WI38 (cell line): ENCODE measurements around the gene CASQ1.

Experiments used
- H3K4me3 ChIP-seq: 2 replicates; pipeline ENCODE4 v1.5.1; 2011; ENCODE audit warnings: low read depth, mild to moderate bottlenecking, control low read depth, low read length
- CTCF ChIP-seq: IDR thresholded peaks from 2 replicates; pipeline ENCODE4 v1.5.1; 2012; ENCODE audit warnings: low read depth, mild to moderate bottlenecking, control low read depth, low read length

CASQ1 gene

GRCh38 chr1:160204526-160205241 lies 14.3 kb downstream of the CASQ1 start:
- peak overlapping the region; percentile 49 for H3K4me3 ChIP-seq
- no peak for TF ChIP-seq CTCF

GRCh38 chr1:160205242-160206035 lies 15.1 kb downstream of the CASQ1 start, which contains the start of gene PEA15:
Gene PEA15, plus strand, starts transcription at chr1:160205384. Its CDS starts 6,161 bp downstream, at chr1:160211545.
- H3K4me3 ChIP-seq, result peak within 1 kb of the TSS; percentile 96
- no peak for TF ChIP-seq CTCF

GRCh38 chr1:160206036-160206389 lies 15.6 kb downstream of the CASQ1 start:
- H3K4me3 ChIP-seq, result peak overlapping the region; percentile 96
- no peak for TF ChIP-seq CTCF

GRCh38 chr1:160206421-160207117 lies 16.2 kb downstream of the CASQ1 start:
- H3K4me3 ChIP-seq, result peak overlapping the region; percentile 96
- no peak for TF ChIP-seq CTCF

GRCh38 chr1:160207118-160207650 lies 16.8 kb downstream of the CASQ1 start:
- TF ChIP-seq CTCF, result no peak
- H3K4me3 ChIP-seq, result peak overlapping the region; percentile 96

GRCh38 chr1:160207771-160208556 lies 17.6 kb downstream of the CASQ1 start:
- no peak for TF ChIP-seq CTCF
- peak overlapping the region; percentile 17; the same call in 1 of the 2 replicates for H3K4me3 ChIP-seq
